ENCODE results near the gene SPARC. TPM values are rescaled to one million over a fixed set of nuclear protein-coding genes. Genes with fewer than 3 reads are reported as not detected.
"Not testable (repeated sequence)": the region's sequence is repeated elsewhere in the genome, so short reads cannot be mapped to it uniquely, and the experiment has no call there.

SPARC gene
- not detected for total RNA-seq
- polyA plus RNA-seq: not detected
- 0 to 0.60 (median 0.04) reads per million in 6 experiments for total RNA-seq

GRCh38 chr5:151686674-151687407 is at the start of gene SPARC:
SPARC (minus strand) TSS chr5:151686915; CDS start chr5:151676188, 10,727 bp downstream.
- H3K4me1 Mint-ChIP-seq: peaks cover 11 to 15% (median 14%) of the 10 kb centered on the region in 4 donors
- peak; percentile 39 to 49 for ATAC-seq
- H3K27me3 Mint-ChIP-seq: peaks cover 20 to 42% (median 39%) of the 10 kb centered on the region in 5 donors
- no peaks in the 10 kb centered on the region for H3K36me3 Mint-ChIP-seq
- POLR2A ChIA-PET: no interaction called here
- peak within 1 kb of the TSS in 9 of 10 donors; percentile 7 to 77 (median 68) for H3K4me3 Mint-ChIP-seq
- H3K9me3 Mint-ChIP-seq: no peaks in the 10 kb centered on the region
- no peak for DNase-seq
- peak within 1 kb of the TSS in 2 of 10 donors; percentile 35 to 73 for H3K27ac Mint-ChIP-seq

DNA sequence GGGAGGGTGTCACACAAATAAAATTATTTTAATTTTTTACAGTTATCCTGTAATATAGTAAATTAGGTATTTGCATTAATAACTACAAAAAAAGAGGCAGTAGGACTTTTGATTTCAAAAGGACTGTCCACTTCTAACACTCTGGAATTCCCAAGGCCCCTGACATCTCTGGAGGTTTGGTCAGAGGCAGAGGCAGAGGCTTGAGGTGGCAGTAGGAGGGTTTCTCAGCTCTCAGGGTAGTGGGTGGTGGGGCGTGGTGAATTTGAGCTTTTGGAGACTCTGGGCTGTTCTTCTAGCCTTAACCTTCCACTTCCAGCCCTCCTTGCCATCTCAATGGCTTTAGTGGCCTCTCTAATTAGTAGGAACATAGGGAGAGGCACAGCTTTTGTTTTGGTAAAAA is 48.9 kb upstream of the SPARC start:
- H3K4me1 Mint-ChIP-seq: peaks cover 2 to 10% (median 4%) of the 10 kb centered on the region in 4 donors
- no peak for DNase-seq
- no peak overlapping the region for H3K4me3 Mint-ChIP-seq
- ATAC-seq: no peak
- POLR2A ChIA-PET: no interaction called here
- peaks cover 0 to 3% (median 0%) of the 10 kb centered on the region in 9 donors for H3K9me3 Mint-ChIP-seq
- peaks cover 0 to 41% (median 21%) of the 10 kb centered on the region in 3 donors for H3K36me3 Mint-ChIP-seq
- H3K27me3 Mint-ChIP-seq: no peaks in the 10 kb centered on the region
- no peak overlapping the region for H3K27ac Mint-ChIP-seq

DNA sequence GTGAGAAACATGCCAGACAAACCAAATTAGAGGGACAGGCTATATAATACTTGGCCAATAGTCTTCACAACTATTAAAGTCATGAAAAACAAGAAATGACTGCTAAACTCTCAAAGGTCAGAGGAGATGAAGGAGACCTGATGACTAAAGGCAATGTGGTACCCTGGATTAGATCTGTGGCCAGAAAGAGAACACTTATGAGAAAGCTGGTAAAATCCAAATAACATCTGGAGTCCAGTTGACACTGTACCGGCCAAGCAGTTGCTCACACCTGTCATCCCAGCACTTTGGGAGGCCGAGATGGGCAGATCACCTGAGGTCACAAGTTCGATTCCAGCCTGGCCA is 47.3 kb upstream of the SPARC start:
- no peak overlapping the region for H3K27ac Mint-ChIP-seq
- no peak for DNase-seq
- no peak overlapping the region for H3K4me3 Mint-ChIP-seq
- POLR2A ChIA-PET: no interaction called here
- peaks cover 0 to 2% (median 0%) of the 10 kb centered on the region in 4 donors for H3K4me1 Mint-ChIP-seq
- peaks cover 0 to 16% (median 10%) of the 10 kb centered on the region in 9 donors for H3K9me3 Mint-ChIP-seq
- H3K36me3 Mint-ChIP-seq: peaks cover 12 to 49% (median 34%) of the 10 kb centered on the region in 3 donors
- H3K27me3 Mint-ChIP-seq: no peaks in the 10 kb centered on the region
- no peak for ATAC-seq

DNA sequence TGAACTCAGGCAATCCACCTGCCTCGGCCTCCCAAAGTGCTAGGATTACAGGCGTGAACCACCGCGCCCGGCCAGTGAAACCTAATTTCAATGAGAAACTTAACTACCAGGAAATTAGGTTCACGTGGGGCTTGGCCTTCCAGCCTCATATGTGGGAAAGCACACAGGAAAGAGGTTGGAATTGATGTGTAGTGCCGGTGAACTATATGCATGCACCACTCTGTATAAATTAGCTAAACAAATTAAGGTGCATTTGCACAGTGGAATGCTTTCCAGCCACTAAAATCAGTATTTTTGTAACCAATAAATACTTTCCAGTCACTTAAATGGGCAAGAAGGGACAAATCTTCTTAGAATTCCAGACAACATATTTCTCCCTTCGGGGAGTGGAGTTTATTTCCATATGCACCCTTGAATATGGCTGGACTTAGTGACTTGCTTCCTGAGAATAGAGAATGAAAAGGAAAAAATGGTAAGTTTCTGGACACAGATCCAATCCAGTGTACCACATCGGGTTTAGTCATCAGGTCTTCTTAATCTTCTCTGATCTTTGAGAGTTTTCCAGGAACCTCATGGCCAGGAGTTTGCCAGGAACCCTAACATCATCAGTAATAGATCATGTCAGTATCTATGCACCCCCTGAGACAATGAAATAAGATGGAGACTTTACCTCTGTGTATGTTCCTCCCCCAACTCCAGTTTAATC is 46.8 kb upstream of the SPARC start:
- Mint-ChIP-seq H3K27ac (no peak overlapping the region), H3K9me3 (peaks cover 0 to 17% (median 11%) of the 10 kb centered on the region in 9 donors), H3K4me1 (peaks cover 0 to 2% (median 0%) of the 10 kb centered on the region in 4 donors), H3K4me3 (no peak overlapping the region), H3K36me3 (peaks cover 12 to 45% (median 34%) of the 10 kb centered on the region in 3 donors), H3K27me3 (no peaks in the 10 kb centered on the region)
- POLR2A ChIA-PET: no interaction called here
- ATAC-seq (no peak), DNase-seq (no peak)

- ATAC-seq: no peak
- Mint-ChIP-seq H3K27ac (no peak overlapping the region), H3K4me3 (no peak overlapping the region), H3K36me3 (peaks cover 17 to 40% (median 33%) of the 10 kb centered on the region in 3 donors), H3K9me3 (peaks cover 0 to 17% (median 11%) of the 10 kb centered on the region in 9 donors), H3K27me3 (no peaks in the 10 kb centered on the region), H3K4me1 (peaks cover 0 to 2% (median 0%) of the 10 kb centered on the region in 4 donors)
- POLR2A ChIA-PET: no interaction called here
- no peak for DNase-seq
These were observed 43.7 kb upstream of the SPARC start for GRCh38 chr5:151730381-151730780.

- H3K27me3 Mint-ChIP-seq, ATAC-seq, POLR2A ChIA-PET, DNase-seq, H3K27ac Mint-ChIP-seq, H3K4me1 Mint-ChIP-seq, H3K4me3 Mint-ChIP-seq: not testable (repeated sequence)
- Mint-ChIP-seq H3K36me3 (peaks cover 17 to 42% (median 30%) of the 10 kb centered on the region in 3 donors), H3K9me3 (peaks cover 0 to 17% (median 11%) of the 10 kb centered on the region in 9 donors)
These were observed 42.9 kb upstream of the SPARC start for GRCh38 chr5:151729597-151729996.

GRCh38 chr5:151724360-151724759 is 37.6 kb upstream of the SPARC start:
- no peak overlapping the region for H3K27ac Mint-ChIP-seq
- POLR2A ChIA-PET: no interaction called here
- H3K4me1 Mint-ChIP-seq: peaks cover 0 to 24% (median 0%) of the 10 kb centered on the region in 4 donors
- peaks cover 0 to 7% (median 3%) of the 10 kb centered on the region in 9 donors for H3K9me3 Mint-ChIP-seq
- H3K4me3 Mint-ChIP-seq: no peak overlapping the region
- ATAC-seq (no peak), DNase-seq (no peak)
- H3K27me3 Mint-ChIP-seq: no peaks in the 10 kb centered on the region
- H3K36me3 Mint-ChIP-seq: peaks cover 7 to 25% (median 7%) of the 10 kb centered on the region in 3 donors

DNA sequence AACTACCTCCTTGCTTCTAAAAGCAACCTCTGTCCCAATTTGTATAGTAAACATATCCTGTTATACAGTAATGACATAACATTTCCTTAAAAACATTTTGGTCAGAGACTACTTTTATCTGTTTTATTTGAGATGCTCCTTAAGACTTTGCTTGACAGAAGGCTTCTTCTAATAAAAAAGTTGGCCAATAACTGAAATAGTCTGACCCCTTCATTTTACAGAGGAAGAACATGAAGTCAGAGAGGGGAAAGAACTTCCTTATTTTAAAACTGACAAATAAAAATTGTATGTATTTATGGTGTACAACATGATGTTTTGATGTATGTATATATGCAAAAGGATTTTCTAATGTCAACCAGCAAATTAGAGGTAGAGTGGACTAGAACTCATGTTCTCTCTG is 35.8 kb upstream of the SPARC start:
- H3K27ac Mint-ChIP-seq: no peak overlapping the region

DNA sequence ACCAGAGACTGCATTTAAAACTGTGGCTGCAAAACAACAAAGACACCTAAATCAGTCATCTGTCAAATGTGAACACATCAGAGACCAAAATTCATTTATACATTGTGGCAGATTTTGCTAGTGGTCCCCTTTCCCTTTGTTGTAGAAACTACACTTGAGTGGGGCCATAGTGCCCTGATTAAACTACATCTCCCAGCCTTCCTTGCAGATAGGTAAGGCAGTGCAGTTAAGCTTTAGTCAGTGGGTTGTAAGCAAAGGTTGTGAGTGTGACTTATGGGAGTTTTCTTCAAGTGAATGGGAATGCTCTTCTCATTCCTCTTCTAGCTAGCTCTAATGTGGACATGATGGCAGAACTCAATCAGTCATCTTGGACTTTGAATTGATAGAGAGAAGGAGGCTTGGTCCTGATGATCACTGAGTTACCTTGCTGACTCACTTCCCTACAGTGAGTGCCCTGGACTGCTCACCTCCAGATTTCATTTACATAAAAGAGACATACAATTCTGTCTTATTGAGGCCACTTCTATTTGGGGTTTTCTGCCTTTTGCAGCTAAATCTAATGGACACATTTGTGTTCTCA is 35.2 kb upstream of the SPARC start:
- ATAC-seq (no peak), DNase-seq (no peak)
- POLR2A ChIA-PET: no interaction called here
- no peak overlapping the region for H3K4me3 Mint-ChIP-seq
- peaks cover 0 to 24% (median 0%) of the 10 kb centered on the region in 4 donors for H3K4me1 Mint-ChIP-seq
- H3K27ac Mint-ChIP-seq: no peak overlapping the region
- peaks cover 0 to 19% (median 0%) of the 10 kb centered on the region in 3 donors for H3K36me3 Mint-ChIP-seq
- no peaks in the 10 kb centered on the region for H3K9me3 Mint-ChIP-seq
- no peaks in the 10 kb centered on the region for H3K27me3 Mint-ChIP-seq

More for the DNA sequence above, 35.8 kb upstream of the SPARC start:
- Mint-ChIP-seq H3K9me3 (no peaks in the 10 kb centered on the region), H3K27me3 (no peaks in the 10 kb centered on the region), H3K4me1 (peaks cover 0 to 24% (median 0%) of the 10 kb centered on the region in 4 donors), H3K36me3 (peaks cover 0 to 19% (median 0%) of the 10 kb centered on the region in 3 donors), H3K4me3 (no peak overlapping the region)
- POLR2A ChIA-PET: no interaction called here
- DNase-seq (no peak), ATAC-seq (no peak)

DNA sequence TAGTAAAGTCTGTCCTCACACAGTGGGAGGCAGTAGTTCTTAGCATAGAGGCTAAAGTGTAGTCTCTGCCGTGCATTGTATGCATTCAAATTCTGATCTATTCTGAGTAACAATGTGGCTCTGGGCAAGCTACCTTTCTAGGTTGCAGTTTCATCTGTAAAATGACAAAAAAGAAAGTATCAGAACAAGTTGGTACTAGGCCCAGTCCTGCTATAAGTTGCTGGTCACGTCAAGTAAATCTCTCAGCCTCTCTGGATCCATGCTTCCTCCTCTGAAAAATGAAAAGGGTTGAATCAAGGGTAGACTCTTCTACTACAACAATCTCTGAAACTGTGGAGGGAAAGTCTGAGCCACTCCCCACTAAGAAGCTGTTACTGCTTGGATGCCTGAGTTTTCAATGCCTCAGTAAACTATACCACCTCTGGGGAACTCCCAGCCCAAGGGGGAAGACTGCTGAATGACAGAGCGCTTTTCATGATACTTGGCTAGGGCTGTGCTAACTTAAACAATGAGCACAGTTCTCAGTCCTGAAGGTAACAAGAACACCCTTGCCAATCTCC is 34.5 kb upstream of the SPARC start:
- peaks cover 0 to under 1% (median 0%) of the 10 kb centered on the region in 9 donors for H3K9me3 Mint-ChIP-seq
- ATAC-seq: no peak

GRCh38 chr5:151720215-151720614 is 33.5 kb upstream of the SPARC start:
- peaks cover under 1 to 22% (median 5%) of the 10 kb centered on the region in 3 donors for H3K36me3 Mint-ChIP-seq
- H3K27ac Mint-ChIP-seq: peak overlapping the region in 1 of 10 donors; percentile 54
- POLR2A ChIA-PET: no interaction called here
- H3K27me3 Mint-ChIP-seq: no peaks in the 10 kb centered on the region
- H3K4me1 Mint-ChIP-seq: peaks cover 0 to 24% (median 0%) of the 10 kb centered on the region in 4 donors
- H3K4me3 Mint-ChIP-seq: no peak overlapping the region
- H3K9me3 Mint-ChIP-seq: peaks cover 0 to 5% (median 0%) of the 10 kb centered on the region in 9 donors
- DNase-seq: no peak
- no peak for ATAC-seq

More for the DNA sequence above, 34.5 kb upstream of the SPARC start:
- Mint-ChIP-seq H3K4me1 (peaks cover 0 to 24% (median 0%) of the 10 kb centered on the region in 4 donors), H3K27ac (no peak overlapping the region), H3K27me3 (no peaks in the 10 kb centered on the region), H3K4me3 (no peak overlapping the region), H3K36me3 (peaks cover 0 to 19% (median under 1%) of the 10 kb centered on the region in 3 donors)
- POLR2A ChIA-PET: no interaction called here
- no peak for DNase-seq

GRCh38 chr5:151719228-151720000 is 32.7 kb upstream of the SPARC start:
- ATAC-seq: no peak
- no peak for DNase-seq
- POLR2A ChIA-PET: no interaction called here
- Mint-ChIP-seq H3K27me3 (no peaks in the 10 kb centered on the region), H3K4me1 (peaks cover 0 to 24% (median 0%) of the 10 kb centered on the region in 4 donors), H3K27ac (no peak overlapping the region), H3K9me3 (peaks cover 0 to 9% (median 2%) of the 10 kb centered on the region in 9 donors), H3K36me3 (peaks cover 5 to 18% (median 6%) of the 10 kb centered on the region in 3 donors), H3K4me3 (no peak overlapping the region)
